IMR-90 (cell line): ENCODE results near the gene RNGTT. TPM values are rescaled to one million over a fixed set of nuclear protein-coding genes. Genes with fewer than 3 reads are reported as not detected.

Experiments used
- ATAC-seq: fragments of 200-7000 bp; cut with Tn5 transposase; 2 replicates; pipeline ENCODE4 v1.9.1; 2020; ENCODE audit warnings: low read depth, mild to moderate bottlenecking, moderate library complexity
- BruUV-seq: library from RNA; stranded (reverse); fragments of 400-500 nt; replicated peaks from 2 replicates; lab custom pipeline; 2021; lab: Mats Ljungman, UMichigan
- CTCF ChIA-PET: fragments of 300-600 bp; formaldehyde crosslinking; extraction: SDS; loops from one replicate; lab custom pipeline; 2021; ENCODE audit warnings: antibody characterized with exemption; lab: Yijun Ruan, JAX
- POLR2A ChIA-PET: fragments of 300-600 bp; sonication (Branson Sonifier 250); formaldehyde crosslinking; loops from one replicate; lab custom pipeline; 2022; ENCODE audit warnings: antibody characterized with exemption; ENCODE audit not compliant: unreplicated experiment; lab: Charles Lee
- DNase-seq: peaks from one replicate; pipeline ENCODE4 v3.0.0; 2013
- H2AFZ ChIP-seq: replicated peaks from 2 replicates; pipeline ENCODE3; 2013; ENCODE audit warnings: low read length, mild to moderate bottlenecking; ENCODE audit not compliant: poor library complexity
- H2AK5ac ChIP-seq: 2 replicates; pipeline ENCODE4 v1.6.1; 2013; ENCODE audit warnings: low read depth, low read length, inconsistent platforms
- H2AK9ac ChIP-seq: replicated peaks from 2 replicates; pipeline ENCODE3; 2013; ENCODE audit warnings: mild to moderate bottlenecking, low read depth, low read length, moderate library complexity; ENCODE audit not compliant: poor library complexity
- H2BK120ac ChIP-seq: 2 replicates; pipeline ENCODE4 v1.6.1; 2013; ENCODE audit warnings: low read depth, low read length, inconsistent platforms
- H2BK15ac ChIP-seq: 3 replicates; pipeline ENCODE4 v1.6.1; 2013; ENCODE audit warnings: low read depth, low read length, inconsistent platforms
- H2BK20ac ChIP-seq: 2 replicates; pipeline ENCODE4 v1.6.1; 2013; ENCODE audit warnings: low read depth, mild to moderate bottlenecking, inconsistent platforms, low read length, moderate library complexity
- H2BK5ac ChIP-seq: 2 replicates; pipeline ENCODE4 v1.6.1; 2013; ENCODE audit warnings: mild to moderate bottlenecking, low read depth, low read length, inconsistent platforms; ENCODE audit not compliant: poor library complexity, severe bottlenecking
- H3K14ac ChIP-seq: replicated peaks from 2 replicates; pipeline ENCODE4 v1.6.1; 2013; ENCODE audit warnings: low read depth, low read length, inconsistent platforms
- H3K18ac ChIP-seq: 2 replicates; pipeline ENCODE4 v1.6.1; 2013; ENCODE audit warnings: low read depth, low read length, control low read depth
- H3K23ac ChIP-seq: 2 replicates; pipeline ENCODE4 v1.6.1; 2013; ENCODE audit warnings: low read depth, low read length, inconsistent platforms
- H3K27ac ChIP-seq: 2 replicates; pipeline ENCODE4 v1.5.1; 2013; ENCODE audit warnings: mild to moderate bottlenecking, control low read depth, low read length; ENCODE audit not compliant: insufficient read depth
- H3K27me3 ChIP-seq: 2 replicates; pipeline ENCODE4 v1.6.1; 2013; ENCODE audit warnings: low read length; ENCODE audit not compliant: control insufficient read depth, insufficient read depth
- H3K36me3 ChIP-seq: 2 replicates; pipeline ENCODE4 v1.6.1; 2013; ENCODE audit warnings: low read length, mixed read lengths; ENCODE audit not compliant: control insufficient read depth, insufficient read depth
- H3K4ac ChIP-seq: 2 replicates; pipeline ENCODE4 v1.6.1; 2013; ENCODE audit warnings: low read depth, low read length, inconsistent platforms
- H3K4me1 ChIP-seq: 2 replicates; pipeline ENCODE4 v1.6.1; 2013; ENCODE audit warnings: low read length, mixed read lengths; ENCODE audit not compliant: control insufficient read depth, insufficient read depth
- H3K4me2 ChIP-seq: 2 replicates; pipeline ENCODE4 v1.6.1; 2013; ENCODE audit warnings: low read depth, mild to moderate bottlenecking, control low read depth, low read length, moderate library complexity
- H3K4me3 ChIP-seq: 2 replicates; pipeline ENCODE4 v1.5.1; 2013; ENCODE audit warnings: low read depth, mild to moderate bottlenecking, control low read depth, low read length, moderate library complexity; ENCODE audit not compliant: insufficient read depth
- H3K56ac ChIP-seq: 2 replicates; pipeline ENCODE4 v1.6.1; 2013; ENCODE audit warnings: low read length, inconsistent platforms; ENCODE audit not compliant: insufficient read depth; ENCODE audit errors: extremely low read depth
- H3K79me1 ChIP-seq, 2 experiments: 2 replicates each; pipeline ENCODE4 v1.6.1; 2013; ENCODE audit warnings: low read length in 2 of 2, inconsistent platforms in 1 of 2, low read depth in 1 of 2
- H3K9ac ChIP-seq: 2 replicates; pipeline ENCODE4 v1.6.1; 2013; ENCODE audit warnings: low read depth, low read length, control low read depth
- H3K9me1 ChIP-seq: 2 replicates; pipeline ENCODE4 v1.6.1; 2013; ENCODE audit warnings: low read length, inconsistent platforms; ENCODE audit not compliant: insufficient read depth
- H3K9me3 ChIP-seq: 2 replicates; pipeline ENCODE4 v1.6.1; 2013; ENCODE audit warnings: low read length; ENCODE audit not compliant: control insufficient read depth, insufficient read depth
- H4K20me1 ChIP-seq: 2 replicates; pipeline ENCODE4 v1.6.1; 2013; ENCODE audit warnings: low read length, inconsistent platforms; ENCODE audit not compliant: insufficient read depth
- H4K5ac ChIP-seq: 2 replicates; pipeline ENCODE4 v1.6.1; 2013; ENCODE audit warnings: mild to moderate bottlenecking, low read depth, low read length, control low read depth
- H4K8ac ChIP-seq, 2 experiments: 2 replicates each; pipeline ENCODE4 v1.6.1; 2013; ENCODE audit warnings: low read depth in 2 of 2, low read length in 2 of 2, control low read depth in 1 of 2, inconsistent platforms in 1 of 2
- H4K91ac ChIP-seq: 2 replicates; pipeline ENCODE4 v1.6.1; 2013; ENCODE audit warnings: low read depth, low read length, inconsistent platforms; ENCODE audit not compliant: insufficient read depth
- BHLHE40 ChIP-seq: fragments of 150-350 bp; IDR thresholded peaks from 2 replicates; pipeline ENCODE4 v1.6.1; 2016; ENCODE audit warnings: mild to moderate bottlenecking, low read depth, low read length
- CHD1 ChIP-seq: IDR thresholded peaks from 2 replicates; pipeline ENCODE4 v1.6.1; 2012; ENCODE audit warnings: low read depth, low read length, improper control_type of control experiment
- NFE2L2 ChIP-seq: fragments of 150-350 bp; IDR thresholded peaks from 2 replicates; pipeline ENCODE4 v1.6.1; 2016; ENCODE audit warnings: low read depth, mild to moderate bottlenecking, low read length
- POLR2A ChIP-seq: IDR thresholded peaks from 2 replicates; pipeline ENCODE4 v1.6.1; 2012; ENCODE audit warnings: mild to moderate bottlenecking, low read depth, low read length
- RAD21 ChIP-seq: IDR thresholded peaks from 2 replicates; pipeline ENCODE4 v1.6.1; 2012; ENCODE audit warnings: low read length, improper control_type of control experiment
- WGBS, 2 experiments: methylation state at CpG; one replicate each; pipeline versions ENCODE4 v1.1.5 to v1.1.7; 2013; ENCODE audit warnings: missing lambda C conversion rate in 2 of 2; ENCODE audit not compliant: insufficient read length in 1 of 2; ENCODE audit errors: extremely low coverage in 2 of 2; 5-methylcytosine and 5-hydroxymethylcytosine counted together
- dilution Hi-C: fragments of 300-500 bp; cut with HindIII; formaldehyde crosslinking; loops from one replicate; pipeline ENCODE4 v1.14.3; 2018; ENCODE audit warnings: low sequenced_read_pairs; ENCODE audit not compliant: unreplicated experiment
- in situ Hi-C: fragments of 300-500 bp; cut with MboI; formaldehyde crosslinking; loops from 3 replicates; pipeline ENCODE4 v1.14.3; 2019; ENCODE audit warnings: low sequenced_read_pairs, inconsistent platforms, mixed read lengths
- intact Hi-C: fragments of 100-400 bp; cut with micrococcal nuclease; formaldehyde crosslinking; loops from 2 replicates; pipeline ENCODE4 v1.10.0; 2022
- polyA plus RNA-seq, 3 experiments: library from polyadenylated mRNA; depleted of rRNA; stranded (reverse); fragments of >200 nt; gene quantifications; 2 replicates each; pipeline ENCODE4 v1.2.3, GENCODE V29; 2012; ENCODE audit warnings: low replicate concordance in 1 of 3
- total RNA-seq: library from RNA; depleted of rRNA; stranded (reverse); fragments of >200 nt; gene quantifications from 2 replicates; pipeline ENCODE4 v1.2.3, GENCODE V29; 2012
- TF ChIP-seq, protein P1 (sequence below): fragments of 150-350 bp; IDR thresholded peaks from 2 replicates; pipeline ENCODE4 v1.6.1; 2017; ENCODE audit warnings: mild to moderate bottlenecking, antibody characterized with exemption, low read length, low read depth
- TF ChIP-seq, protein P2 (sequence below): conservative IDR thresholded peaks from 2 replicates; pipeline ENCODE4 v1.5.1; 2012; ENCODE audit warnings: mild to moderate bottlenecking, low read depth, low read length, improper control_type of control experiment
- TF ChIP-seq, protein P3 (sequence below): fragments of 150-350 bp; IDR thresholded peaks from 2 replicates; pipeline ENCODE4 v1.6.1; 2016; ENCODE audit warnings: low read depth, mild to moderate bottlenecking, low read length, moderate library complexity, borderline replicate concordance

RNGTT gene
- total and polyA plus RNA-seq, 2 of the 4 experiments (the other 2 are of a cell fraction) = 5.4 to 21.7 TPM

DNA sequence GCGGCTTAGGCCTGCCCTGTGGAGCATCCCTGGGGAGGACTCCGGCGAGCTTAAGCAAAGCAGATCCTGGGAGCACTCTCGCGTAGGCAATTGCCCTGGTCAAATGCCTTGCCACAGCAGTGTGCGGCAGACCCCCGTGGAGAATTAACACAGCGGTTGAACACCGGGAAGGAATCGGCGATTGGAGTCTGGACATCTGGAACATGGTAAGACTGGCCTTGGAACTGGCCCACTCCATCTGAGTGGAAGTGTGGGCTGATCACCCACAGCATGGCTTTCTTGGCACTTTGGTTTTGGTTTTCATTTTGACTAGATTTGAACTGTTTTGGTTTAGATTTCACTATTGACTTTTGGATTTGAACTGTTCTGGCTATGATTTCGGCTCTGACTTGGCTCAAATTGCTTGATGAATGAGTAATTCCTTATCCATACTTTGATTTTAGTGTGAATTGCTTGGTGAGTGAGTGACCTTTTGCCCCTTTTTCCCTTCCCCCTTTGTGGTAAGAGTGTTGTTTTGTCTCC lies 300.7 kb downstream of the RNGTT start:
- no peak overlapping the region for H2AK5ac ChIP-seq
- ChIA-PET POLR2A (no interaction called here), CTCF (no interaction called here)
- no peak overlapping the region for H3K4ac ChIP-seq
- H2BK5ac ChIP-seq = no peak overlapping the region
- H2AK9ac ChIP-seq = no peak overlapping the region
- no peak overlapping the region for H3K27ac ChIP-seq
- dilution Hi-C loops = no loop called here
- H3K27me3 ChIP-seq = no peaks in the 10 kb centered on the region
- peaks cover 0 to 9% of the 10 kb centered on the region in 2 experiments; a peak in 2 of 4 replicates for H3K79me1 ChIP-seq
- no peaks in the 10 kb centered on the region; the same call in 1 of the 2 replicates for H4K20me1 ChIP-seq
- intact Hi-C loops = no loop called here
- no peaks in the 10 kb centered on the region; the same call in 1 of the 2 replicates for H3K9me3 ChIP-seq
- H3K23ac ChIP-seq = no peak overlapping the region
- H4K91ac ChIP-seq = no peak overlapping the region
- DNase-seq (no peak), ATAC-seq (no peak)
- WGBS, 2 experiments = 97% methylated on average over 6 of the region's 12 CpGs; no CpG with 5 or more reads in 1 of the 2 experiments
- no peak for TF ChIP-seq RAD21
- TF ChIP-seq CHD1 = no peak
- TF ChIP-seq, protein P1, sequence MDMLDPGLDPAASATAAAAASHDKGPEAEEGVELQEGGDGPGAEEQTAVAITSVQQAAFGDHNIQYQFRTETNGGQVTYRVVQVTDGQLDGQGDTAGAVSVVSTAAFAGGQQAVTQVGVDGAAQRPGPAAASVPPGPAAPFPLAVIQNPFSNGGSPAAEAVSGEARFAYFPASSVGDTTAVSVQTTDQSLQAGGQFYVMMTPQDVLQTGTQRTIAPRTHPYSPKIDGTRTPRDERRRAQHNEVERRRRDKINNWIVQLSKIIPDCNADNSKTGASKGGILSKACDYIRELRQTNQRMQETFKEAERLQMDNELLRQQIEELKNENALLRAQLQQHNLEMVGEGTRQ = no peak
- TF ChIP-seq POLR2A = no peak
- no peak for TF ChIP-seq BHLHE40
- TF ChIP-seq, protein P2, sequence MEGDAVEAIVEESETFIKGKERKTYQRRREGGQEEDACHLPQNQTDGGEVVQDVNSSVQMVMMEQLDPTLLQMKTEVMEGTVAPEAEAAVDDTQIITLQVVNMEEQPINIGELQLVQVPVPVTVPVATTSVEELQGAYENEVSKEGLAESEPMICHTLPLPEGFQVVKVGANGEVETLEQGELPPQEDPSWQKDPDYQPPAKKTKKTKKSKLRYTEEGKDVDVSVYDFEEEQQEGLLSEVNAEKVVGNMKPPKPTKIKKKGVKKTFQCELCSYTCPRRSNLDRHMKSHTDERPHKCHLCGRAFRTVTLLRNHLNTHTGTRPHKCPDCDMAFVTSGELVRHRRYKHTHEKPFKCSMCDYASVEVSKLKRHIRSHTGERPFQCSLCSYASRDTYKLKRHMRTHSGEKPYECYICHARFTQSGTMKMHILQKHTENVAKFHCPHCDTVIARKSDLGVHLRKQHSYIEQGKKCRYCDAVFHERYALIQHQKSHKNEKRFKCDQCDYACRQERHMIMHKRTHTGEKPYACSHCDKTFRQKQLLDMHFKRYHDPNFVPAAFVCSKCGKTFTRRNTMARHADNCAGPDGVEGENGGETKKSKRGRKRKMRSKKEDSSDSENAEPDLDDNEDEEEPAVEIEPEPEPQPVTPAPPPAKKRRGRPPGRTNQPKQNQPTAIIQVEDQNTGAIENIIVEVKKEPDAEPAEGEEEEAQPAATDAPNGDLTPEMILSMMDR = no peak
- TF ChIP-seq, protein P3, sequence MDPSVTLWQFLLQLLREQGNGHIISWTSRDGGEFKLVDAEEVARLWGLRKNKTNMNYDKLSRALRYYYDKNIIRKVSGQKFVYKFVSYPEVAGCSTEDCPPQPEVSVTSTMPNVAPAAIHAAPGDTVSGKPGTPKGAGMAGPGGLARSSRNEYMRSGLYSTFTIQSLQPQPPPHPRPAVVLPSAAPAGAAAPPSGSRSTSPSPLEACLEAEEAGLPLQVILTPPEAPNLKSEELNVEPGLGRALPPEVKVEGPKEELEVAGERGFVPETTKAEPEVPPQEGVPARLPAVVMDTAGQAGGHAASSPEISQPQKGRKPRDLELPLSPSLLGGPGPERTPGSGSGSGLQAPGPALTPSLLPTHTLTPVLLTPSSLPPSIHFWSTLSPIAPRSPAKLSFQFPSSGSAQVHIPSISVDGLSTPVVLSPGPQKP = no peak
- TF ChIP-seq NFE2L2 = no peak
- no peak overlapping the region for H2BK15ac ChIP-seq
- H3K14ac ChIP-seq = no peak overlapping the region
- H2BK120ac ChIP-seq = no peak overlapping the region
- no peak overlapping the region for H3K18ac ChIP-seq
- H3K56ac ChIP-seq = no peak overlapping the region
- H2BK20ac ChIP-seq = no peak overlapping the region
- H4K5ac ChIP-seq = no peak overlapping the region
- no peak overlapping the region for H4K8ac ChIP-seq
- in situ Hi-C loops = no loop called here
- no peak overlapping the region for H3K4me2 ChIP-seq
- H3K36me3 ChIP-seq = 0 out of 2 replicates have a peak, but pooled peaks cover 2% of the 10 kb centered on the region
- no peak overlapping the region for H3K9ac ChIP-seq
- BruUV-seq = no TSS peak
- no peak overlapping the region for H2AFZ ChIP-seq
- H3K4me3 ChIP-seq = no peak overlapping the region
- no peaks in the 10 kb centered on the region for H3K4me1 ChIP-seq
- no peaks in the 10 kb centered on the region for H3K9me1 ChIP-seq
